Kidney capillary endothelial cell (primary cell): ENCODE results near the gene ZNF414.

Experiments used
- DNase-seq: peaks from one replicate; pipeline ENCODE4 v3.0.0-alpha.2; 2018; ENCODE audit warnings: low spot score

Gene ZNF414

DNA sequence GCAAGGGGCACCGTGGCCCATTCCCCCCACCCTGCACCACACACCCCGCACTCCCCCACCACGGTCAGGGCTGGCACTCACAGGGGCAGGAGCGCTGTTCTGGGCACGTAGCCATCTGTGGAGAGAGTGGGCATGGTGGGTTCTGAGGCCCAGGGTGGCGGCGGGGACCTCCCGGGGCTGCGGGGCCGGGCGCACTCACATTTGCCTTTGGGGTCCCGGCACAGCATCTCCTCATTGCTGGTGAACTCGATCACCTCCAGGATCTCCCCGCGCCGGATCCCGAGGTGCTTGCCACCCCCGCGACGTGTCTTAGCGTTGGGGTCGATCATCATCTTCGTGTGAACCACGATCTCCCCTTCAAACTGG, 23.6 kb downstream of the ZNF414 start:
- DNase-seq, result no peak

DNA sequence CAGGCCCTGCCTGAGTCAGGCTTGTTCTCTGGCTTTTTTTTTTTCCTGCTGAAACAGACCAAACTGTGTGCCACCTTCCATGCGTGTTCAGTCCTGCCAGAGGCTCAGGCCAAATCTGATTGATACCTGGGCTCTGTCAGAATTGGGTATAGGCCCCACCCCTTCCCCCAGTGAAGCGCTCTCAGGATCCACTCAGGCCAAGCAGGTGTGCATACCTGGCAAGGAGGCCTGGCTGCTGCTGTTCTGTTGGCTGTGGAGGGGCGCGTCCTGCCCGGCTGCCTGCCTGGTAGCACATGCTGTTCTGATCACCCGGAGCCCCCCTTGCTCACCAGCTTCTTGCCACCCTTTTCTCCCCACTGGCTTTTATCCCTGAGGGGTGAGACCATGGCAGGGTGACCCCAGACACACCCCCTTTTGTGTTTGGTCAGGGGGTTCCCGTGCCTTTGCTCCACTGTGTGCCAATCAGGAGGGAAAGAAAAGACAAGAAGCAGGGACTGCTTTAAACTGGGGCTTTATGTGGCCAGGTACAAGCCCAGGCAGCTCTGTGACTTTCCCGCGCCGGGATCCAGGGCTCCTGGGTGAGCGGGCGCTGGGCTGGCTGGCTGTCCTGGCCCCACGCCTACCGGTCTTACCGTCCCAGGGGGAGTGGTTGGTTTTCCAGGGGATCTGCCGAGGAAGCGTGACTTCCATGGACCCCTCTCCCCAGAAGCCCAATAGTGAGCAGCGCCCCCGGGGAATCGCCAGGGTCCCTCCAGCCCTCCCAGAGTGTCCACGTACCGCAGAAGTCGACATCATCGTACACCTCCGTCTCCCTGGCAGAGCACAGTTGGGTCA, 24.2 kb downstream of the ZNF414 start:
- DNase-seq, result no peak

DNA sequence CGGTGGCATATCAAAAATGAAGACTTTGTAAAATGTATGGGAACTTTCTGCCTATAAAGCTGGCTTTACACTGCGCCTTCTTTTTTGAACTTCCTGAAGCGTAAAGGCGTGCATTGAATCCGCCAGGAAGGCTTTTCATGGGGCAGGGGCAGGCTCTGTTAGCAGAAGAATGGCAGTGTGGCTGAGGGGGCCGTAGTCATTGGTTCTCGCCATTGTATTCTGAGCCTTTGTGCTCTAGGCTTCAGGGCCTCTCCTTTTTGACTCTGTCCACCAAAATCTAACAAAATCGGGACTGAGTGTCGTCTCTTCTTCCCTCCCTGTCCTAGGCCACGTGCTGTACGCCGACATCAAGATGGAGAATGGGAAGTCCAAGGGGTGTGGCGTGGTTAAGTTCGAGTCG, 25.6 kb downstream of the ZNF414 start:
- no peak for DNase-seq

DNA sequence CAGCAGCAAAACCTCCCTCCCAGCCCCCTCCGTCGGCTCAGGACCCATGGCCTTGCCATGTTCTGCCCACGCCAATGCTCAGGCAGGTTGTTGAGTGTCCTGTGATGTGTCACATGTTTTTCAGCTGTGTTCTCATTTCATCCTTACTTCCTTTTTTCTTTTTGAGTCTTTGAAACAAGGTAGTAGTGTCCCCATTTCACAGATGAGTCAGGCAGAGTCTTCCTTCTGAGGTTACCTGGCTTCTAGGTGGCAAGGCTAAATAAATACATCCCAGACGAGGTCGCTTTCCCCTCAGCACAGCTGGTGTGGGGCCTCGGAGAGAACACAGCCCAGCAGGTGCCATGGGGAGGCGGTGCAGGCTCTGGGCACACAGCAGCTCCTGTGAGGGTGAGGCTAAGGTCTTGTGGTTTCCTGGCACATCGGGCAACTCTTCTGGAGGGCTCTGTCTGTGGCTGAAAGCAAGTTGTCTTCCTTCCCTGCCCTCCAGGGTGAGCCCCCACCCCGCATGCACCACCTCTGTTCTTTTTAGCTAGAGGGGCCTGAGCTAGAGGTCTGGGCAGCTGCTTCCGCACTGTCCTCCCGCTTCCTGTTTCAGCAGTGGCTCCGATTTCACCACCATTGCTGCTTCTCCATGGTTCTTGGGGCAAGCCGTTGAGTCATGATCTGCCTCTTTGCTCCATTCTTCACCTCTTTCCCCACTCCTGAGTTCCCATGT, 26.7 kb downstream of the ZNF414 start:
- DNase-seq, result no peak

DNA sequence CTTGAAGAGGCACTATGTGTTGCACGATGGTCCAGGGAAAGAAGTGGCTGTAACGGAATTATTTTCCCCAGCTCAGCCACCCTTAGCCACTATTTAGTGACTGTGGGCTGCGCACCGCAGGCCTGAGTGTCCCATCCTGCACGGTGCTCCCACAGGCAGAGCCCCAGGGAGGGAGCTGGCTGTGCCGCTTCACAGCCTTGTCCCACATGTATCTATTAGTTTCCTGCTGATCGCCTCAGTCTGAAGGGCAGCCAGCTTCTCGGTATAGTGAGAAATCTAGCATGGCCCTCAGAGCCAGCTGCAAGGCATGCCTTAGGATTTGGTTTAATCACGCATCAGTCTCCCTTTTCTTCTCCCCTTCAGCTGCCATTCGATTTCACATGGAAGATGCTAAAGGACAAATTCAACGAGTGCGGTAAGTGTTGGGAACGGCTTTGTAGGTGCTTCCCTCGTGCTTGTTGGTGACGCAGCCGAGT, 27.3 kb downstream of the ZNF414 start:
- no peak for DNase-seq

DNA sequence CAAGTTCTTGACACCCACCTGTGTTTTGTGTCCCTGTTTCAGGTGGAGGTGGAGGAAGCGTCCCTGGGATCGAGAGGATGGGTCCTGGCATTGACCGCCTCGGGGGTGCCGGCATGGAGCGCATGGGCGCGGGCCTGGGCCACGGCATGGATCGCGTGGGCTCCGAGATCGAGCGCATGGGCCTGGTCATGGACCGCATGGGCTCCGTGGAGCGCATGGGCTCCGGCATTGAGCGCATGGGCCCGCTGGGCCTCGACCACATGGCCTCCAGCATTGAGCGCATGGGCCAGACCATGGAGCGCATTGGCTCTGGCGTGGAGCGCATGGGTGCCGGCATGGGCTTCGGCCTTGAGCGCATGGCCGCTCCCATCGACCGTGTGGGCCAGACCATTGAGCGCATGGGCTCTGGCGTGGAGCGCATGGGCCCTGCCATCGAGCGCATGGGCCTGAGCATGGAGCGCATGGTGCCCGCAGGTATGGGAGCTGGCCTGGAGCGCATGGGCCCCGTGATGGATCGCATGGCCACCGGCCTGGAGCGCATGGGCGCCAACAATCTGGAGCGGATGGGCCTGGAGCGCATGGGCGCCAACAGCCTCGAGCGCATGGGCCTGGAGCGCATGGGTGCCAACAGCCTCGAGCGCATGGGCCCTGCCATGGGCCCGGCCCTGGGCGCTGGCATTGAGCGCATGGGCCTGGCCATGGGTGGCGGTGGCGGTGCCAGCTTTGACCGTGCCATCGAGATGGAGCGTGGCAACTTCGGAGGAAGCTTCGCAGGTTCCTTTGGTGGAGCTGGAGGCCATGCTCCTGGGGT, 28.2 kb downstream of the ZNF414 start:
- no peak for DNase-seq

DNA sequence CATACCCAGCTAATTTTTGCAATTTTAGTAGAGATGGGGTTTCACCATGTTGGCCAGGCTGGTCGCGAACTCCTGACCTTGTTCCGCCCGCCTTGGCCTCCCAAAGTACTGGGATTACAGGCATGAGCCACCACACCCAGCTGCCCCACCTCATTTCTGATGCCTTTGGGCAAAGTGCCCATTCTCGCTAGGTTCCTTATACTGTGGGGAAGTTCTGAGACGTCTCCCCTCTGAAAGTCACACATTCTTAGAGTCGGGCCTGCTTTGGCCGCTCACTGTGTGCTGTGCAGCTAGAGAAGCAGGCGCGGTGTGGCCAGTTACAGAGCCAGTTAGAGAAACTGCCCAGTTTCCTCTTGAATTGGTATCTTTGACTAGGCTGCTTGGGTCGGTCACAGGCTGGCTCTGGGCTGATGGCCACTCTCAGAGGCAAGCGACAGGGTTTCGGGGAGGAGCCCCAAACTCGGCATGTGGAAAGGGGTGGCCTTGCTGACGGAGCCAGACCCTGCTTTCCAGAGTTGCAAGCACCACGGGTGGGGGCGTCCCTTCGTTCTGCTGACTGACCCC, 29.6 kb downstream of the ZNF414 start:
- no peak for DNase-seq

DNA sequence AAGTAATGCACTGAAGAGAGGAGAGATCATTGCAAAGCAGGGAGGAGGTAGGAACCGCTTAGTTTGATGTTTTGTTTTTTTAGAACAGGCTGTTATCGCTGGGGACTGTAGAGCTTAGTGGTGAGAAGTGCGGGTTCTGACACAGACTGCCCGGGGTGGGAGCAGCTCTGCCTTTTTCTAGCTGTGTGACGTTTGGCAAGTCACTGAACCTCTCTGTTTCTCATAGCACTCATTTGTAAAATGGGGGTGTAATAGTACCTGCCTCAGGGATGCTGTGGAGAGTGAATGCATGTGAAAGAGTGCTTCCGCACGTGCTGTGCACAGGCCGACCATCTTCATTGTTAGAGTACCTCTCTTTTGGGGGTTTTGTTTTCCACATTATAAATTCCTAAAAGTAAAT, 30.8 kb downstream of the ZNF414 start:
- no peak for DNase-seq

DNA sequence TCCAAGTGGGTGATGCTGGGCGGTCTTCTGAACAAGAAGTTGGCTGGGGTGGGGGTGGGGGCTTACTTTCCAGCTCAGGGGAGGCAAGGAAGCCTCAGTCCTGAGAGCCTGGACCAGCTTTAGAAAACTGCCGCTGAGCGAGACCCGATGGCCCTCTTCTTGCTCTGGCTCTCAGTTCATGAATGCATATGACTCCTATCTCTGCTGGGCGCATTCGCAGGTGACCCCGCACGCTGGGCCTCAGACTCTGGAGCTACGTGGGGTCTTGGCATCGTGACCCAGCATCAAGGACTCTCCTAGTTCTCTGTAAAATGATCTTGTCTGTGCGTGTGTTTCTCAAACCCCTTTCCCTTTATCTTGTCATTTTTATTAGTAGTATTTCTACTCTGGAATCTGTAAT, 31.3 kb downstream of the ZNF414 start:
- DNase-seq, result no peak

DNA sequence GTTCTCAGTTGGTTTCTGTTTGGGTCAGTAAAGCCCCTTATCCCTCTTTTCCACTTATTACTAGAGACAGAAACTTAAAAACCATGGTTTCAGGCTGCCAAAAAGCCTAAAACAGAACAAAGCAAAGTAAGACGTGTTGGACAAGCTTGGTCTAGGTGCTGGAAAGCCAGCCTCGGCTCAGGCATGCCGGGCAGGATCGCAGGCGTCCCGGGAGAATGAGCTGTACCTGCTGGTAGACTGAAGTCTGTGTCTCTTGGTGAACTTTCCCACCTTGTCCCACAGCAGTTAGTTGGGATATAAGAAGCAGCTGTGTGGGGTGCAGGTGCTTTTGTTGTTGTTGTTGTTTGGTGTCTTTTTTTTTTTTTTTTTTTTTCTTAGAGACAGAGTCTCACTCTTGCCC, 32.4 kb downstream of the ZNF414 start:
- DNase-seq, result no peak

DNA sequence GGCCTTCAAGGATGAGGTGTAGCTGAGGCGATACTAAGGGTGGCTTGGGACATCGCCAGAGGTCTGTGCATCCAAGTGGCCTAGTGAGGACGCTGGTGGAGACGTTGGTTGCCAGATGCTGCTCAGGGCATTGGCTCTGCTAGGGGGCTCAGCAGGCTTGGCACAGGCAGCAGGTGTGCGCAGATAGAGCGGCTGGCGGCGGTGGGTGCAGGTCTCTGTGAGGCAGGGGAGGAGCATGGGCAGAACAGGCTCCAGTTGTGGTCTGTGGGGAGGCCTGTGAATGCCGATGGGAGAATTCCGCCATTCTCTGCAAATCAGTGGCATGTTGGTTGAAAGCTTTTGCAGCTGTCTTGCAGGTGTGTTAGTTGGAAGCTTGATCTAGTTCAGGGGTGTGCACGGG, 32.8 kb downstream of the ZNF414 start:
- DNase-seq, result no peak

DNA sequence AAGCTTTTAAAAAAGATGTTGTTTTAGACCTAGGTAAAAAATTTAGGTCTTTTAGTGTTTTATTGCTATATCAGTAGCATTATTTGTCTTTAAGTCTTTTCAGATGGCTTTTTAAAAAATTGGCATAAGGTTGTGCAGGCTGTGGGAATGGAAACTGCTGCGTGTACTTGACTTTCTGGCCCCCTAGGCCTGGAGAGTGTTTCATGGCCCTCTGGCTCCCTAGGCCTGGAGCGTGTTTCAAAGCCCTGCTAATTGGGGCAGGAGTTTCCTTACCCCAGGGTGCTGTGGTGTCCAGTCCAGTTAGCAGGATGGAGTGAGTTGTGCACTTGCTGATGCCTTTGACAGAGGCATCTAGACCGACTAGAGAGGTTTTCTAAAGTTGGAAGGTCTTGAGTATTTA, 35.4 kb downstream of the ZNF414 start:
- DNase-seq, result no peak

DNA sequence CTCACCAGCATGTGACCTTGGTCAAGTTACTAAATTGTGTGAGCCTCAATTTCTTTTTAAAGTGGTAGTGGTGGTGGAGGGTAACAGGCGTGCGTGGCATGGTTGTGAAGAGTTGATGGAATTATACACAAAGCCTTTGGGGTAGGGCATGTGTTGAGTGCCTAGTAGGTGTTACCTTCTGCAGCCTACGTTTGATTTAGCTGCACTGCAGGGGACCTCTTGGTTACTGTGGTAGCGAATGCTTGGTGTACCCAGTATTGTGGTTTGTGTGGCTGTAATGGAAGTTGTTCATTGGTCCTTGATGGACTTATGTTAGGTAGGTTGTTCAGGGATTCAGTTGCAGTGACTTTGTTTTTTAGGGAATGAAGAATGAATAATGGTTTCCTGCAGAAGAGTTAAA, 36.1 kb downstream of the ZNF414 start:
- DNase-seq, result no peak

DNA sequence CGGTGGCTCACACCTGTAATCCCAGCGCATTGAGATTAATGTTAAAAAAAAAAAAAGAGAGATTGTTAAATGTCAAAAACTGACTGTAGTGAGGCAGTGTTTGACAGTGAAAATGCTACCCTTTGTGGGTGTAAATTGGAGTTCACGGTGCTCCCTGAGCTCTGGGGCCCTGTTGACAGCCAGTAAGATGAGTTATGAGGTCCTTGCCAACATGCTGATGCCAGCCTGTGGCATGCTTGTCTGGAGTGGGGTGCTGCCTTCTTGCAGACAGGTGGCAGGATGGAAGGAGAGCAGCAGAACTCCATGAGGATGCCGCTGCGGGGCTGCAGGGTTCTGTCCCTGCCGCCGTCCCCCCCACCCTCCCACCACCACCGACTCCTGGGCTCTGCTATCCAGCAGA, 37.4 kb downstream of the ZNF414 start:
- no peak for DNase-seq

DNA sequence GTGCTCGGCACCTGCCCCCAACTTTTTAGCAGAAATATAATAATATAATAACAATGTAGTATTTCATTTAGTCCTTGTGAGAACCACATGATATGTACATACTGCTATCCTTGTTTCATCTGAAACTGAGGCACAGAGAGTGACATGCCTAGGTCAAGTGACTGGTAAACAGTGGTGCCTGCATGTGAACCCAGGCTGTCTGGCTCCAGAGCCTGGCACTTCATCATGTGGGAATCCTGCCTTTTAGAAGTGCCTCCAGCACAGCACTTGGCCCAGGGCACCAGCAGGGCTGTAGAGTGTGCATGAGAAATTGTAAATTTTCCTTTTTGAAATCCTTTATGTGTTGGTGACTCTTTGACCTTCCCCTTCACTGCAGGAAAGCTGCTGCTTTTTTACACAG, 39.0 kb downstream of the ZNF414 start:
- DNase-seq, result no peak

DNA sequence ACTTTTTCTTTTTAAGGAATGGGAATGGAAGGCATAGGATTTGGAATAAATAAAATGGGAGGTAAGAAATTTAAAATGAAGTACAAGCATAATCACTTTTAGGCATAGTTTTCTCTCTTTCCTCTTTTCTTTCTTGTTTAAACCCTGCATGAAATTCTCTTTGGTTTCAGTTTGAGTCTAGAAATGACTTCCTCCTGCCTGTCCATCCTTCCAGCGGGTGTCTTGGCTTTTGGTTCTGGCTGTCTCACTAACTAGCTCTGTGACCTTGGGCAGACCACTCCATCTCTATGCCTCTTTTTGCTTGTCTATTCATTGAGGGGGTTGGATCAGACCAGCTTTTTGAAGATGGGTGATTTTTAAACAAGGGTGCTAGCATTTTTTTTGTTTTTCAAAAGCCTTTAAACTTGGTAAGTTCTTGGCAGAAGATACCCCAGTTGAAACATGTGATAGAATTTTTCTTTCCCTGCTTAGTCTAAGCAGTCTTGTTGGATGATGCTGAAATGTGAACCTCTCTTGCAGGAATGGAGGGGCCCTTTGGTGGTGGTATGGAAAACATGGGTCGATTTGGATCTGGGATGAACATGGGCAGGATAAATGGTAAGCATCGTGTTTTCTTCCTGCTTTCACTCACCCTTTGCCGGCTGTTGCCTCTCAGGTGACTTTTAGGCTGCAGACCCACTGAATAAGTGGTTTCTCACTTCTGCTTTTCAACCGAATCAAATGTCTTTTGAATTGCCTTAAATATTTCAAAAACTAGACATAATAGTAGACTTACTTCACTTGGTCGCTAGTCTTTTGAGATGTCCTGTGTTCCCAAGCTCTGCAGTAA, 40.1 kb downstream of the ZNF414 start:
- no peak for DNase-seq

DNA sequence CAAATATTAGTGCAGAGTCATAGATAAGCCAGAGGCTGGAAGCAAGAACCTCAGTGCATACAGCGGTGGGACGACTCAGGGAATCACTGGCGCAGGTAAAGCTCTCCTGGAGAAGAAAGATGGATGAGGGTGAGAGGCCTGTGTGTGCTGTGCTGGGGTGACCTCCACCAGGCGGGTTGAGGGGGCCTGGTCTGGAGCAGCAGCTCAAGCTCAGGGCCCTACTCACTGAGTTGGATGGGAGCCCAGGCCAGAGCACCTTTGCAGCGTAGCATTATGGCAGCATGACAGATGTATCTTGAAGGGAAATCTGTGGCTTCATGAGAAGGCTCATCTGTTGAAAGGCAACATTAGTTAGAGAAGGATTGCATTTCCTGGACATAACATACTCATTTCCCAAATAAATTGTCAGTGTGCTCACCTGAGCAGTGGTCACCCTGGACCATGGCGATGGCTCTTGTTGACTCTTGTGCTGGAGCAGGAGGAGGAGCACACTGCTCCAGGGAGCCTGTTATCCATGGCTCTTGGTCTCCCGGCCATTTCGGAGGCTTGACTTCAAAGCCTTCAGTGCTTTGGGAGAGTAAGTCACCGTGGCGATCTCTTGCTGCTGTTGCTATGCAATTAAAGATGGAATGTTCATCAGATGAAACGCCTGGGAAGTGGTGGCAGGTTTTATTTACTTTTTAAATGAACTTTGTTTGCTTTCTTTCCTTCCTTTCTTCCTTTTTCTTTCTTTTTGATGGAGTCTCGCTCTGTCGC, 44.2 kb downstream of the ZNF414 start:
- DNase-seq, result no peak

DNA sequence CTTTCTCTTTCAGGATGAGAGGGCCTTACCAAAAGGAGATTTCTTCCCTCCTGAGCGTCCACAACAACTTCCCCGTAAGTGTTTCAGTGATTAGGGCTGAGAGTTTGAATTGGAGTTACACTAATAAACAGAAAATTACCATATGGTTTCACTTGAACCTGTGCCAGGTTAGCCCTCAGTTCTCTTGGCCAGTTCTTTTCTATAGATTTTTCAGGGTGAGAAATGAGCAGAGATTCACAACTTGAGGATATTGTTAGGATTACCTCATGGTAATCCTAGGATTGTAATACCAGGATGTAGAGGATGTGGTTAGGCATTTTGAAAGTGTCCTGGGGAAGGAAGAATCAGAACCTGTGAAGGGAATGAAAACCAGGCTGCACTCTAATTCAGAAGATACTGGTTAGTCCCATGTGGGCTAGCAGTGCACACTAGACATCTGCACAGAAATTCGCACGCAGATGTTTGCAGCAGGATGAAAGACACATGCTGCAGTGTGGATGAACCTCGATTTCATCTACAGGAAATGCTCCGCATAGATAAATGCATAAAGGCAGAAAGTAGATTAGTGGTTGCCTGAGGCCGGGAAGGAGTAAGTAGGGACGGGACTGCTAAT, 45.1 kb downstream of the ZNF414 start:
- DNase-seq, result no peak

DNA sequence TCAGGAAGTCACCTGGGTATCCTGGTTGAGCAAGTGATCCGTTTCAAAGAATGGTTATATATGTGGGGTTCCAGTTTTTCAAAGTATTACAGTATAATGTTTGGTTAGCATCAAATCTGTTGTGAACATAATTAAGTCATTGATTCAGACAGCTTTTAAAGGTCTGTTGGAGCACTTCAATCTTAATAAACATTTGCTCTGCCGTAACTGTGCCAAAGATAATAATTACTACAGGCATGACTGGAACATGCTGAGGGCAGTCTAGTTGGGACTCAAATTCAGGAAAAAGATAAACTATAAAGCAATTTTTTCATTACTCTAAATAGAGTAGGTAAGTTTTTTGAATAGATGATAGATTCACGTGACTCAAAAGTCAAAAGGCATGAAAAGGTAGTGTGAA, 45.8 kb downstream of the ZNF414 start:
- no peak for DNase-seq

DNA sequence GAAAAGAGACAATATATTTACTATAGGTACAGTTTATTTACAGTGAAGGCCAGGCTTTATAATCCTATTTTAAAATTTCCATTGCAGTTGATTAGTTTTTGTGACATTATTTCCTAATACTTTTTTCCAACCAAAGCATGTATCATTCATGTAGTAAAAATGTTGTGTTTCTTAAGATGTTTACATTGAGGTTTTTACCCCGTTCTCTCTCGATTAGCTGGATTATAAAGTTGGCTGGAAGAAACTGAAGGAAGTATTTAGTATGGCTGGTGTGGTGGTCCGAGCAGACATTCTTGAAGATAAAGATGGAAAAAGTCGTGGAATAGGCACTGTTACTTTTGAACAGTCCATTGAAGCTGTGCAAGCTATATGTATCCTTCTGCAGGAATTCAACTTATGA, 47.9 kb downstream of the ZNF414 start:
- no peak for DNase-seq
